GM18858 (cell line): ENCODE measurements around the gene OST4.
"Not testable (repeated sequence)": the region's sequence is repeated elsewhere in the genome, so short reads cannot be mapped to it uniquely, and the experiment has no call there.

Experiments
- ATAC-seq: cut with Tn5 transposase; IDR thresholded peaks from one replicate; pipeline ENCODE4 v1.9.1; 2021; ENCODE audit not compliant: unreplicated experiment

OST4 gene

DNA sequence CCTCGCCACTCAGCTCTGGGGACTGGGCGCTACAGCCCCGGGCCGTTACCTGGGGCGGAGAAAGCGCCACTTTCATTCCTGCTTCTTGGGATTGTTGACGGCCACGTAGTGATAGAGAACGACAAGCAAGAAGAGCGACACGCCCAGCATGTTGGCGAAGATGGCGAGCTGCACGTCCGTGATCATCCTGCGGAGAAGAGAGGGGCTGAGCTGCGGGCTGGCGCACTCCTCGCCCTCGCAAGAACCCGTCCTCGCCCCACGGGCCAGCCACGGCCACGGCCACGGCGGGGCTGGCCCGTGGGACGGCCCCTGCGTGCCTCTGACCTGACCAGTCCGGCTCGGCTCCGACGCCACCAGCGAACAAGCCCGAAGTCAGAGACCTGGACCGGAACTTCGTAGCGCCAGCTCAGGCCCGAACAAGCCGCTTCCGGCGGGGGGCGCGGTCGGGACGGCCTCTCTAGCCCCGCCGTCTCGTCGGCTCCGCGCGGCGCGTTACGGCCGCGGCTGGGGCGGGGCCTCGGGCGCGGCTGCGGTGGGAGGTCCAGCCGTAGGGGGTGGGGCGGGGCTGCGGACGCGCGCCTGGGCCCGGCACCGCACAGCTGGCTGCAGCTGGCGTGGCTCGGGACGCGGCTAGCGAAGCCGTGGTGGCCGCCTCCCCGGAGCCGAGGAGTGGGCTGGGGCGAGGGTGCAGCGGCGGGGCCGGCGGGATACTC lies at the start of gene OST4:
Gene OST4 (minus strand): TSS at position 378 of the 713 bp plus-strand sequence.
- ATAC-seq: peak; percentile 82

DNA sequence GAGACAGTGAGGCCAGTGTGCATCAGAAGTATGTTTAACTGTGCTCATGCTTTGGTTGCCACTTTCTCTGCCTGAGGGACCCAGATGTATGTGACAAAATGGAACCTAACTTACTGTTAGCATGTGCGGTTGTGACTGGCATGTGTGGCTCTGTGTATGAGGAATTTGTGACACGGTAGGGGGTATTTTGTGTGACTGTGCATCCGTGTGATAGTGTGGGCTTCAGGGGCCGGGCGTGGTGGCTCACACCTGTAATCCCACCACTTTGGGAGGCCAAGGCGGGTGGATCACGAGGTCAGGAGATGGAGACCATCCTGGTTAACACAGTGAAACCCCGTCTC lies 47.8 kb upstream of the OST4 start:
- ATAC-seq: not testable (repeated sequence)

DNA sequence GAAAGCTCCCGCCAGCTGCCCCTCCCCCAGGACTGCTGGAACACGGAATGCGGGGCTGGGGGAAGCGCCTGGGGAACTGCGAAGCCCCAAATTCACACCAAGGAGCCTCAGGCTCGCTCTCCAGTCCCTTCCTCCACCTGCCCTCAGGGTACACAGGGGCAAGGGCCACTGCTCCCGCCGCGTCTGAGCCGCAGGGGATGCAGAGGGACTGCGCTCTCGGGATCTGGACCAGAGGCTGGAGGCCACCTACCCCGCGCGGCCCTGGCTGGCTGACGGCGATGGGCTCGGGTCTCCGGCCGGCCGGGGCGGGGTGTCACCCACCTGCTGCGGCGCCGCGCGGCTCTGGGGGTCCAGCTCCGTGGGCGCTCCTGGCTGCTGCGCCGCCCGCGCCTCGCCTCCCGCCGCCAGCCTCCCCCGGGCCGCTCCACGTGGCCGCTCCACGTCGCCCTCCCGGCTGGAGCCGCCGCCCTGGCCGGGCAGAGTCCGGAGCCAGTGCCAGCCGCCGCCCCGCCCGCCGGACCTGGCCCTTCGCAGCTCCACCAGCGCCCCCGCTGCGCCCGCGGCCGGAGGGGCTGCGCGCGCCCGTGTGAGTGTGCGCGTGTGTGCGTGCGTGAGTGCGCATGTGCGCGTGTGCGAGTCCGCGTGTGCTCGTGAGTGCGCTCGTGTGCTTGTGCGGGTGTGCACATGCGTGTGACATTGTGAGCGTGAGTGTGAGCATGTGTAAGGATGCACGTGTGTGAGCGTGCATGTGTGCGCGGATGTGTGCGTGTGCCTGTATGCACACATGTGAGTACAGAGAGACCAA lies 47.3 kb upstream of the OST4 start, which contains the start of gene CGREF1:
Gene CGREF1 (minus strand): TSS at position 604 of the 805 bp plus-strand sequence. CDS start 14,762 bp downstream, outside the sequence.
- no peak for ATAC-seq

DNA sequence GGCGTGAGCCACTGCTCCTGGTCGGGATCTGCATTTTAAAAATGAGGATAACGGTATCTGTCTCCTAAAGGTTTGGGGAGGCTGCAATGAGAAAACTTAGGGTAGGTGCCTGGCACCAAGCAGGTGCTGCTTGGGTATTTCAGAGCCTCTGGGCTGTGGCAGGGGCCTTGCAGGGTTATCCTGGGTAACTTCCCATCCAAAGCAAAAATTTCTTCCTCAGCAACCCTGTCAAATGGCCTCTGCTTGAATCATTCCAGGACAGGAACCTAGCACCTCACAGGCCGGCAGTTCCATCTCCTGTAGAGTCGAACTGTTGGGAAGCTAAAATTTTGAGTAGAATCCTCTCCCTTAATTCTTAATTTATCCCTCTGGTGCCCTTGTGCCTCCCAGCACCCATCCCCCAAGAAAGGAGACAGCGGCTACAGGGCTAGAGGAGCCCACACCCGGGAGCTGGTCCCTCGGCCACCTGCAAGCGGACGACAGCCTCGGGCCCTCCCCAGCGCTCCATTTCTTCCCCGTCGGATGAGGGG lies 46.6 kb upstream of the OST4 start:
- ATAC-seq: no peak

DNA sequence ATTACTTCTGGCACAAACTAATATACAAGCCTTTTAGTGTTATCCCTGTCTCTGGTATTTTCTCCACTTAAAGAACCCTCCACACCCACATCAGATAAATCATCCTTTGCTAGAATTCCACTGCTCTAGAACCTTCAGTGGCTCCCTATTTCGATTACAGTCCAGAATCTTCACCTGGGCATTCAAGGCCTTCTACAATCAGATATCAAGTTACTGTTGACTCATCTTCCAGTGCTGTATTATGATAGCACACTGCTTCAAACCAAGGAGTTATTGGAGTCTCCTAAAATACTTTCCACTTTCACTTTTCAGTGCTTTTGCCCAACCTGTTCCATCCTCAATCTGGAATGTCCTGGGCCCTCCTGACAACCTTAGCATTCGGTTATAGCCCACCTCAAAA lies 44.1 kb upstream of the OST4 start:
- no peak for ATAC-seq

DNA sequence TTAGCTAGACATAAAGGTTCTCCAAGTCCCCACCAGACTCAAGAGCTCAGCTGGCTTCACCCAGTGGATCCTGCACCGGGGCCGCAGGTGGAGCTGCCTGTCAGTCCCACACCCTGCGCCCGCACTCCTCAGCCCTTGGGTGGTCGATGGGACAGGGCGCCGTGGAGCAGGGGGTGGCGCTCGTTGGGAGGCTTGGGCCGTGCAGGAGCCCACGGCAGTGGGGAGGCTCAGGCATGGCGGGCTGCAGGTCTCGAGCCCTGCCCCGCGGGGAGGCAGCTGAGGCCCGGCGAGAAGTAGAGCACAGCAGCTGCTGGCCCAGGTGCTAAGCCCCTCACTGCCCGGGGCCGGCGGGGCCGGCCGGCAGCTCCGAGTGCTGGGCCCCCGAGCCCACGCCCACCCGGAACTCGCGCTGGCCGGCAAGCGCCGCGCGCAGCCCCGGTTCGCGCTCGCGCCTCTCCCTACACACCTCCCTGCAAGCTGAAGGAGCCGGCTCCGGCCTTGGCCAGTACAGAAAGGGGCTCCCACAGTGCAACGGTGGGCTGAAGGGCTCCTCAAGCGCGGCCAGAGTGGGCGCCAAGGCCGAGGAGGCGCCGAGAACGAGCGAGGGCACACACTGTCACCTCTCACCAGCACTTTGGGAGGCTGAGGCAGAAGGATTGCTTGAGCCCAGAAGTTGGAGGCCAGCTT lies 40.1 kb upstream of the OST4 start:
- ATAC-seq: not testable (repeated sequence)

DNA sequence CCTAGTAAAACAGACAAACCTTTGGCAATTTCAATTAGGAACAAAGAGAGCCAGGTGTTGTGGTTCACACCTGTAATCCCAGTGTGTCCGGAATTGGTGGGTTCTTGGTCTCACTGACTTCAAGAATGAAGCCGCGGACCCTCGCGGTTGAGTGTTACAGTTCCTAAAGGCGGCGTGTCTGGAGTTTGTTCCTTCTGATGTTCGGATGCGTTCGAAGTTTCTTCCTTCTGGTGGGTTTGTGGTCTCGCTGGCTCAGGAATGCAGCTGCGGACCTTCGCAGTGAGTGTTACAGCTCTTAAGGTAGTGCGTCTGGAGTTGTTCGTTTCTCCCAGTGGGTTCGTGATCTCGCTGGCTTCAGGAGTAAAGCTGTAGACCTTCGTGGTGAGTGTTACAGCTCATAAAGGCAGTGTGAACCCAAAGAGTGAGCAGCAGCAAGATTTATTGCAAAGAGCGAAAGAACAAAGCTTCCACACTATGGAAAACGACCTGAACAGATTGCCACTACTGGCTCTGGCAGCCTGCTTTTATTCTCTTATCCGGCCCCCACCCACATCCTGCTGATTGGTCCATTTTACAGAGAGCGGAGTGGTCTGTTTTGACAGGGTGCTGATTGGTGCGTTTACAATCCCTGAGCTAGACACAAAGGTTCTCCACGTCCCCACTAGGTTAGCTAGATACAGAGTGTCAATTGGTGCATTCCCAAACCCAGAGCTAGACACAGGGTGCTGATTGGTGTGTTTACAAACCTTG lies 39.3 kb upstream of the OST4 start:
- ATAC-seq: not testable (repeated sequence)

DNA sequence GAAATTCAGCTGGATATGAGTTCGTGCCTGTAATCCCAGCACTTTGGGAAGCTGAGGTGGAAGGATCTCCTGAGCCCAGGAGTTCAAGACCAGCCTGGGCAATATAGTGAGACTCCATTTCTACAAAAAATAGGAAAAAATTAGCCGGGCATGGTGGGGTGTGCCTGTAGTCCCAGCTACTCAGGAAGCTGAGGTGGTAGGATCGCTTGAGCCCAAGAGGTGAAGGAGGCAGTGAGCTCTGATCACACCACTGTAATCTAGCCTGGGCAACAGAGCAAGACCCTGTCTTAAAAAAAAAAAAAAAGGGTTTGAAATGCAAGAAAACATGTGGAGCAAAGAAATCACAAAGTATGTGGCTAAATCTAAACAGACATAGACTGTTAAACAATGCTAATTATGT lies 37.6 kb upstream of the OST4 start:
- ATAC-seq: no peak

DNA sequence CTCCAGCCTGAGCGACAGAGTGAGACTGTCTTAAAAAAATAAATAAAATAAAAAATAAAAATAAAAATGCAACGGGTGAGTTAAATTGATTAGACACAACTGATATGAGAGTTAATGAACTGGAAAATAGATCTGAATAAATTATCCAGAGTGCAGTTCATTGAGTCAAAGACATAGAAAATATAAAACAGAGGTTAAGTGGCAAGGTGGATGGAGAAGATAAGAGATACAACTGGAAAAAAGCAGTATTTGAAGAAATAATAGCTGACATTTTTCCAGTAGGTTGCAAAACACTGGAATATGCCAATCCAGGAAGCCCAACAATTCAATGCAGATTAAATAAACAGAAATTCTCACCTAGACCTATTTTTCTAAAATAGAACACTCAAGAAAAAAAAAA lies 36.8 kb upstream of the OST4 start:
- ATAC-seq: no peak

DNA sequence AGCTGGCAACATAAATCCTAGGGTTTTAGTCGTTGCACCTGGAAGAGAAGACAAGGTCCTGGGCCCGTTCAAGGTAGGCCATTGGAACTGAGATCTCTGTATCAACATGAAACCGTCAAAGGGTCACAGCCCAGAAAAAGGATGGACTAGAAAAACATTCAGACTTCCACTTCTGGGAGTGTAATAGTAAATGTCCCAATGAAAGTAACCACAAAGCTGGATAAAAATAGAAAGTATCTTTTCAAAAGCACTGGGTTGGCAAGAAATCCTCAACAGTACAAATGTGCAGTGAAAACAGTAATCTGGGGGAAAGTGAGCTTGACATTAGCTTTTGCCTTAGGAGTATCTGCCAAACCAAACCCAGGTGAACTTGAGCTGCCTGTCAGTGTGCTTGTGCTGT lies 34.5 kb upstream of the OST4 start:
- no peak for ATAC-seq

DNA sequence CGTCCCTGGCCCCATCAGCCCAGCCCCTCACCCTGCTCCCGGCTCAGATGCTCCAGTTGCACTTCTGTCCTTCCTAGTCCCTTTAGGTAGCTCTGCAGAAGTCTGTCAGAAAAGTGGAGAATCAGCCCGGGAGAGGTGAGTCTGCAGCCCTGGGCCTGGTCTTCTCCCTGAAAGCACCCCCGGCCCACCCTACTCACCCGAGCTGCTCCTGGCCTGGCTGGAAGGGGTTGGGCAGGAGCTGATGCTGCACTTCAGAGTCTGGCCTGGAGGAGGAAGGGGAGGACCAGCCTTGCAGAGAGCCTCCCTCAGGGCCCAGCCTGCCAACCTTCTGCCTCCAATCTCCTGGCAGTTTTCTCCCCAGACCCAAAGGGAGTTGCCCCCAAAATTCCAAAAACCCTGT lies 30.9 kb upstream of the OST4 start:
- ATAC-seq: no peak

DNA sequence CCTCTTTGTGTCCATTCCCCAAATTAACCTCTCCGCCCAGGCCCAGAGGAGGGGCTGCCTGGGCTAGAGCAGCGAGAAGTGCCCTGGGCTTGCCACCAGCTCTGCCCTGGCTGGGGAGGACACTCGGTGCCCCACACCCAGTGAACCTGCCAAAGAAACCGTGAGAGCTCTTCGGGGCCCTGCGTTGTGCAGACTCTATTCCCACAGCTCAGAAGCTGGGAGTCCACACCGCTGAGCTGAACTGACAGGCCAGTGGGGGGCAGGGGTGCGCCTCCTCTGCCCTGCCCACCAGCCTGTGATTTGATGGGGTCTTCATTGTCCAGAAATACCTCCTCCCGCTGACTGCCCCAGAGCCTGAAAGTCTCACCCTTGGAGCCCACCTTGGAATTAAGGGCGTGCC lies 28.6 kb upstream of the OST4 start:
- ATAC-seq: no peak

DNA sequence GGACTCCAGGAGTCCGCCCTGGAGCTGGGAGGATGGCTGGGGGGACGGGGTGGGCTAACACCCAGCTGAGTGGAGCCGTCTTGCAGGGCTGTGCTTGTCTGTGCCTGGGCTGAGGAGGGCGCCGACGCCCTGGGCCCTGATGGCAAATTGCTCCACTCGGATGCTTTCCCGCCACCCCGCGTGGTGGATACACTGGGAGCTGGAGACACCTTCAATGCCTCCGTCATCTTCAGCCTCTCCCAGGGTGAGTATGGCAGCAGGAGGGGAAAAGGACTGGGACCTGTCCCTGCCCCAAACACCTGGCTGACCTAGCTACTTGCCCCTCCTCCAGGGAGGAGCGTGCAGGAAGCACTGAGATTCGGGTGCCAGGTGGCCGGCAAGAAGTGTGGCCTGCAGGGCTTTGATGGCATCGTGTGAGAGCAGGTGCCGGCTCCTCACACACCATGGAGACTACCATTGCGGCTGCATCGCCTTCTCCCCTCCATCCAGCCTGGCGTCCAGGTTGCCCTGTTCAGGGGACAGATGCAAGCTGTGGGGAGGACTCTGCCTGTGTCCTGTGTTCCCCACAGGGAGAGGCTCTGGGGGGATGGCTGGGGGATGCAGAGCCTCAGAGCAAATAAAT lies 28.0 kb upstream of the OST4 start:
- ATAC-seq: no peak

DNA sequence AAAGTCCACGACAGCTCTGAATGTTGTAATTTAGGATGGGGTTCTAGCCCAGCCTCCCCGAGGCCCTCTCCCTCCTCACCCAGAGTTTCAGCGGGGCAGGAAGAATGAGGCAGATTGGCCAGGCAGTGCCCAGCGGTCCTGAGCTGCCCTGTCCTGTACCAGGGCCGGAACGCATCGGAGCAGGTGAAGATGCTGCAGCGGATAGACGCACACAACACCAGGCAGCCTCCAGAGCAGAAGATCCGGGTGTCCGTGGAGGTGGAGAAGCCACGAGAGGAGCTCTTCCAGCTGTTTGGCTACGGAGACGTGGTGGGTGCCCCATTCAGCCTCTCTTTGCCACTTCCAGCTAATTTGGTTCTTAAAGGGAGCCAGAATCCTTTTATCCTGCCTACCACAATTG lies 25.9 kb upstream of the OST4 start:
- ATAC-seq: no peak

DNA sequence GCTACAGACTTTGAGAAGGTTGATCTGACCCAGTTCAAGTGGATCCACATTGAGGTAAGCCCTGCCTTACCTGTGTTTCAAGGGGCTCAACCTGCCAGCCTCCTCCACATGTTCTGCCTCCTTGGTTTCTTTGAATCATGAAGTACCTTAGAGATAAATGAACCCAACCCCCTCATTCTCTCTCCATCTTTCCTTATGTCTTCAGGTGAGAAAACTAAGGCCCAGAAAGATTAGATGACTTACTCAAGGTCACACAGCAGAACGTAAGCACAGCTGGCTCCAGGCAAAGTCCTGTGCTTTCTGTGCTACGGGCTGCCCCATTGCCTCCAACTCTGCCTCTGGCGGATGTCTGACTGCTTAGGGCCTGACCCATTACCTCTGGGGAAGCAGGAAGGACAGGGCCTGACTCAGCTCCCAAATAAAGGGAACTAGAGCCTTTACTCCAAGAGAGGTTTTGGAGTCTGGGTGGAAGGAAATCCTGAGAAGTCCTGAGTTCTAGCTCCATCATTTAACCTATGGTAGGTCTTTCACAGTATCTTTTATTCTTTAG lies 25.4 kb upstream of the OST4 start:
- ATAC-seq: no peak

DNA sequence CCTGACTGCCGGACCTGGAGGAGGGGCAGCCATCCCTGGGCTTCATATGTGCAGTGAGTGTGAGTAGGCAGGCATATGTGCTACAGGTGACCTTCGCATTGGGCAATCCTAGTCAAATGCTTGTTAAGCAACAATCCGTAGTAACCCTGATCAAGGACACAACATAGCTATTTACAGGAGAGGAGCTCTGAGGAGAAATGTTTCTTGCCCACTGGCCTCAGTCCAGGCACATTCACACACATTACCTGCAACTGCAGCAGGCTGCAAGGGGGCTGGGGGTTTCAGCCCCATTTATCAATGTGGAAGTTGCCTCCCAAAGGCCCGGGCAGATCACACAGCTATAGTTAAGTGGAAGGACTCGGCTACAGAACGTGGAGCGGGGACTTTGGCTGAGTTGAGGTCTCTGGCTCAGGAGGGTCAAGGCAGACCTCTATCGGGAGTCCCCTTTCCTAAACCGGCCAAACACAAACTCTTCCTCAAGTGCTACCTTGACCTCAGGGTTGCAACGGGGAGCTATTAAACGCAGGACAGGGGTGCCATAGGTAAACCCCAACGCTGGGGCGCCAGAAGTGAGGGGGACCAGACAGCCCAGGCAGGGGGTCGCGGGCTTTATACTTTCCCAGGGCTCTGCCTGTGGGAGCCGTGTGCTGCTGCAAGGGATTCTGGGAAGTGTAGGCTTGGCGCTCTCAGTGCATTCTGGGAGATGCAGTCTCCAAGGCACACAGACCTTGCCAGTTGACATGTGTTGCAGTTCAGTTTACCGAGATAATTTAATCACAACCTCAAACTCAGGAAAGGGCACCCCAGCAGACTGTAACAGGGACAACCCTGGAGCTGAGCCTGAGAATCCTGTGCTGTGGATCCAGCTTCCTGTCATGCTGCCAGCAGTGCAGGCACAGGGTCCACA lies 24.5 kb upstream of the OST4 start:
- ATAC-seq: no peak

DNA sequence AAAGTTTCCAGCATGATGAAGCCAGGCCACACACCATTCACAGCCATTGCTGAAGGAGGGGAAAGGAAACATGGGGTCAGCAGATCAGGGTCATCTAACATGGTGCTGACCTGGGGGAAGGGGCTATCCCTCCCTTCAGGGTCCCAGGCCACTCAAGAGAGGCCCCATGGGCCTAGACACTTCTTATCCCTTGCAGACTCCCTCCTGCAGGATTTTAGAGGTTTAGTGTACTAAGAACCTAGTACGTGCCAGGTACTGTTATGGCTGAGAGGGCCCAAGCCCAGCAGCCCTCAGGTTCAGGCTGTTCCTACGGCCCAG lies 23.9 kb upstream of the OST4 start:
- no peak for ATAC-seq

DNA sequence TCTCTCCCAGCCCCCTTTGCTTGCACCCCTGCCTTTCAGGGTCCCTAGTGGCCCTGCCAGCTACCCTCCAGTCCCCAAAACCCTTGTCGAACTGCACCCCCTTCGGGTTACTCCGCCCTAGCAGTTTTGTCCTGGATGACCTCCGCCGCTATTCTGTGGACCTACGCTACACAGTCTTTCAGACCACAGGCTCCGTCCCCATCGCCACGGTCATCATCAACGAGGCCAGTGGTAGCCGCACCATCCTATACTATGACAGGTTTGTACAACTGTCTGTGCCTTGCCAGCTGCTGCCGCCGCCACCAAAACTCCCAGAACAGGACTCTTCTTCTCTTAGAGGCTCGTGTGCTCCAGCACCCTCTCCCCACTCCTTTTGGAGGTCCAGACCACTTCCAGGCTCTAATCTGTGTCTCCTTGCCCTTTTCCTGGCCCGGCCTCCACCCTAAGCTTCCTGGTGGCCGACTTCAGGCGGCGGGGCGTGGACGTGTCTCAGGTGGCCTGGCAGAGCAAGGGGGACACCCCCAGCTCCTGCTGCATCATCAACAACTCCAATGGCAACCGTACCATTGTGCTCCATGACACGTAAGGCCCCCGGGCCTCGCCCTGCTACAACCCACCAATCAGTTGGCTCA lies 23.0 kb upstream of the OST4 start:
- ATAC-seq: no peak
